Neuronal stem cell (in vitro differentiated cells): ENCODE data around the gene CSRNP2. TPM values are rescaled to one million over a fixed set of nuclear protein-coding genes. Genes with fewer than 3 reads are reported as not detected.
A peak's percentile ranks its signal among the peaks of the same experiment; 100 is the strongest.

ENCODE experiments used
- DNase-seq: peaks from one replicate; pipeline ENCODE4 v3.0.0-alpha.2; 2013; ENCODE audit warnings: low spot score
- H2AFZ ChIP-seq: one replicate; pipeline ENCODE4 v1.6.1; 2013; ENCODE audit warnings: mild to moderate bottlenecking, low read length, inconsistent platforms
- H2AK5ac ChIP-seq: 2 replicates; pipeline ENCODE4 v1.6.1; 2013; ENCODE audit warnings: low read depth, mild to moderate bottlenecking, inconsistent platforms, low read length, moderate library complexity, mixed read lengths
- H2BK120ac ChIP-seq: 2 replicates; pipeline ENCODE4 v1.6.1; 2013; ENCODE audit warnings: low read depth, mild to moderate bottlenecking, inconsistent platforms, low read length, moderate library complexity, mixed read lengths
- H2BK12ac ChIP-seq: one replicate; pipeline ENCODE4 v1.6.1; 2013; ENCODE audit warnings: low read length, inconsistent platforms
- H2BK15ac ChIP-seq: 2 replicates; pipeline ENCODE4 v1.6.1; 2013; ENCODE audit warnings: mild to moderate bottlenecking, low read length, inconsistent platforms, mixed read lengths
- H2BK5ac ChIP-seq: one replicate; pipeline ENCODE4 v1.6.1; 2013; ENCODE audit warnings: inconsistent platforms, mild to moderate bottlenecking, low read length, moderate library complexity
- H3K14ac ChIP-seq: one replicate; pipeline ENCODE4 v1.6.1; 2013; ENCODE audit warnings: low read length, inconsistent platforms
- H3K18ac ChIP-seq: 2 replicates; pipeline ENCODE4 v1.6.1; 2013; ENCODE audit warnings: low read length, inconsistent platforms
- H3K23ac ChIP-seq: 2 replicates; pipeline ENCODE4 v1.6.1; 2013; ENCODE audit warnings: low read depth, mild to moderate bottlenecking, mixed read lengths, low read length, inconsistent platforms; ENCODE audit not compliant: poor library complexity
- H3K27ac ChIP-seq: replicated peaks from 3 replicates; pipeline ENCODE4 v1.5.1; 2013; ENCODE audit warnings: low read length, inconsistent platforms
- H3K27me3 ChIP-seq, 3 experiments: 2 replicates each; pipeline ENCODE4 v1.6.1; 2013; ENCODE audit warnings: low read length in 3 of 3, mild to moderate bottlenecking in 2 of 3, inconsistent platforms in 1 of 3, low read depth in 1 of 3, mixed read lengths in 1 of 3, moderate library complexity in 1 of 3; ENCODE audit not compliant: control insufficient read depth in 3 of 3, insufficient read depth in 3 of 3
- H3K36me3 ChIP-seq, 2 donors: replicated peaks in 1 of 2; 2 replicates each; pipeline ENCODE4 v1.6.1; 2013; ENCODE audit warnings: low read length in 2 of 2; ENCODE audit not compliant: control insufficient read depth in 2 of 2, insufficient read depth in 2 of 2
- H3K4ac ChIP-seq: 2 replicates; pipeline ENCODE4 v1.6.1; 2013; ENCODE audit warnings: inconsistent platforms, mild to moderate bottlenecking, low read length, moderate library complexity
- H3K4me1 ChIP-seq, 2 donors: 1 replicate in 1 of 2; 2 replicates in 1 of 2; pipeline ENCODE4 v1.6.1; 2013; ENCODE audit warnings: low read length in 2 of 2, low read depth in 1 of 2; ENCODE audit not compliant: control insufficient read depth in 2 of 2, insufficient read depth in 1 of 2
- H3K4me2 ChIP-seq: one replicate; pipeline ENCODE4 v1.6.1; 2013; ENCODE audit warnings: mild to moderate bottlenecking, low read length, inconsistent platforms; ENCODE audit not compliant: insufficient read depth, poor library complexity, severe bottlenecking
- H3K4me3 ChIP-seq, 2 donors: 2 replicates each; pipeline ENCODE4 v1.5.1; 2013; ENCODE audit warnings: low read length in 2 of 2, mild to moderate bottlenecking in 2 of 2, inconsistent platforms in 1 of 2, moderate library complexity in 1 of 2
- H3K79me1 ChIP-seq: one replicate; pipeline ENCODE4 v1.6.1; 2013; ENCODE audit warnings: low read depth, mild to moderate bottlenecking, inconsistent platforms, low read length, moderate library complexity
- H3K9ac ChIP-seq: one replicate; pipeline ENCODE4 v1.6.1; 2013; ENCODE audit warnings: mild to moderate bottlenecking, low read depth, low read length, inconsistent platforms; ENCODE audit not compliant: poor library complexity
- H3K9me3 ChIP-seq, 2 donors: replicated peaks in 1 of 2; 2 replicates each; pipeline versions ENCODE3 to v1.6.1; 2013; ENCODE audit warnings: low read length in 2 of 2, mild to moderate bottlenecking in 2 of 2, inconsistent platforms in 1 of 2, low read depth in 1 of 2, mixed read lengths in 1 of 2, moderate library complexity in 1 of 2; ENCODE audit not compliant: control insufficient read depth in 2 of 2, insufficient read depth in 1 of 2
- H4K8ac ChIP-seq: one replicate; pipeline ENCODE4 v1.6.1; 2013; ENCODE audit warnings: low read depth, mild to moderate bottlenecking, inconsistent platforms, low read length, moderate library complexity
- H4K91ac ChIP-seq: one replicate; pipeline ENCODE4 v1.6.1; 2013; ENCODE audit warnings: low read length, low read depth, mild to moderate bottlenecking, inconsistent platforms; ENCODE audit not compliant: poor library complexity
- WGBS, 2 donors: extraction: QIAGEN DNeasy Blood & Tissue Kit; methylation state at CpG; one replicate each; pipeline ENCODE4 v1.1.7; 2013; ENCODE audit warnings: missing lambda C conversion rate in 2 of 2, mixed read lengths in 1 of 2; ENCODE audit not compliant: insufficient read length in 2 of 2, insufficient replicate concordance in 1 of 2; ENCODE audit errors: extremely low coverage in 2 of 2; 5-methylcytosine and 5-hydroxymethylcytosine counted together
- polyA plus RNA-seq, 2 experiments: library from polyadenylated mRNA; stranded (reverse); fragments of 200-250 nt; gene quantifications; one replicate each; pipeline ENCODE4 v1.2.3, GENCODE V29; 2013

CSRNP2 gene
- polyA plus RNA-seq (2013, experiment 1 of 2): 16.9 TPM
- 17.6 TPM for polyA plus RNA-seq (2013, experiment 2 of 2)

GRCh38 chr12:51083126-51083833 is at the start of gene CSRNP2:
Gene CSRNP2 (minus strand): TSS chr12:51083596. CDS start chr12:51076561, 7,035 bp downstream.
- H3K4me3 ChIP-seq: peak within 1 kb of the TSS; percentile 90
- peak; percentile 93 for DNase-seq
- H2BK120ac ChIP-seq: peak within 1 kb of the TSS; percentile 66
- H2AK5ac ChIP-seq: peak within 1 kb of the TSS; percentile 13
- peaks cover 0 to 1% of the 10 kb centered on the region in 2 donors for H3K4me1 ChIP-seq
- H3K36me3 ChIP-seq: peaks cover 0 to 11% of the 10 kb centered on the region in 2 donors
- H3K18ac ChIP-seq: peak within 1 kb of the TSS; percentile 98
- no peak within 1 kb of the TSS for H2BK12ac ChIP-seq
- H3K23ac ChIP-seq: peak within 1 kb of the TSS; percentile 99
- H3K9me3 ChIP-seq: no peaks in the 10 kb centered on the region
- H3K14ac ChIP-seq: peak within 1 kb of the TSS; percentile 86
- H4K8ac ChIP-seq: no peak within 1 kb of the TSS
- WGBS, 2 donors: no CpG with 5 or more reads among the region's 74 CpGs
- H3K9ac ChIP-seq: peak within 1 kb of the TSS; percentile 98
- H3K79me1 ChIP-seq: peaks cover 3% of the 10 kb centered on the region
- no peak within 1 kb of the TSS for H4K91ac ChIP-seq
- H2AFZ ChIP-seq: peak within 1 kb of the TSS; percentile 95
- H3K4ac ChIP-seq: no peak within 1 kb of the TSS
- H3K27ac ChIP-seq: peak within 1 kb of the TSS; percentile 93
- peak within 1 kb of the TSS; percentile 77 for H3K4me2 ChIP-seq
- no peaks in the 10 kb centered on the region for H3K27me3 ChIP-seq
- peak within 1 kb of the TSS; percentile 93 for H2BK5ac ChIP-seq
- H2BK15ac ChIP-seq: no peak within 1 kb of the TSS

- H3K9me3 ChIP-seq: no peaks in the 10 kb centered on the region
- no peaks in the 10 kb centered on the region for H3K79me1 ChIP-seq
- H3K18ac ChIP-seq: no peak overlapping the region
- H3K23ac ChIP-seq: no peak overlapping the region
- no peak overlapping the region for H3K4me2 ChIP-seq
- no peak overlapping the region for H3K9ac ChIP-seq
- no peak overlapping the region for H2BK120ac ChIP-seq
- no peak overlapping the region for H3K27ac ChIP-seq
- no peak overlapping the region for H2BK15ac ChIP-seq
- H4K91ac ChIP-seq: no peak overlapping the region
- H3K36me3 ChIP-seq: peaks cover 0 to 2% of the 10 kb centered on the region in 2 donors
- no CpG with 5 or more reads among the region's 5 CpGs for WGBS, 2 donors
- no peaks in the 10 kb centered on the region for H3K4me1 ChIP-seq
- DNase-seq: no peak
- no peaks in the 10 kb centered on the region for H3K27me3 ChIP-seq
- H3K4me3 ChIP-seq: no peak overlapping the region
- no peak overlapping the region for H3K4ac ChIP-seq
- no peak overlapping the region for H2BK12ac ChIP-seq
- H3K14ac ChIP-seq: no peak overlapping the region
- H4K8ac ChIP-seq: no peak overlapping the region
- H2BK5ac ChIP-seq: no peak overlapping the region
- no peak overlapping the region for H2AFZ ChIP-seq
- H2AK5ac ChIP-seq: no peak overlapping the region
These were observed 49.3 kb upstream of the CSRNP2 start for GRCh38 chr12:51132693-51133092.

GRCh38 chr12:51131745-51132521 is 48.5 kb upstream of the CSRNP2 start:
- H3K9ac ChIP-seq: no peak overlapping the region
- H4K8ac ChIP-seq: no peak overlapping the region
- H3K4ac ChIP-seq: no peak overlapping the region
- no peak overlapping the region for H3K14ac ChIP-seq
- H2BK12ac ChIP-seq: no peak overlapping the region
- H2AK5ac ChIP-seq: no peak overlapping the region
- no peak overlapping the region for H3K4me3 ChIP-seq
- H3K79me1 ChIP-seq: no peaks in the 10 kb centered on the region
- H2BK5ac ChIP-seq: no peak overlapping the region
- H3K23ac ChIP-seq: no peak overlapping the region
- no peak overlapping the region for H2BK15ac ChIP-seq
- no peaks in the 10 kb centered on the region for H3K27me3 ChIP-seq
- no peak overlapping the region for H3K27ac ChIP-seq
- H3K9me3 ChIP-seq: no peaks in the 10 kb centered on the region
- DNase-seq: no peak
- no peak overlapping the region for H2AFZ ChIP-seq
- no peak overlapping the region for H3K18ac ChIP-seq
- no CpG with 5 or more reads among the region's 5 CpGs for WGBS, 2 donors
- no peak overlapping the region for H4K91ac ChIP-seq
- no peaks in the 10 kb centered on the region for H3K4me1 ChIP-seq
- peaks cover 0 to 2% of the 10 kb centered on the region in 2 donors for H3K36me3 ChIP-seq
- H2BK120ac ChIP-seq: no peak overlapping the region
- H3K4me2 ChIP-seq: no peak overlapping the region

- no peak overlapping the region for H3K4me2 ChIP-seq
- no CpG with 5 or more reads among the region's 3 CpGs for WGBS, 2 donors
These were observed 45.5 kb upstream of the CSRNP2 start for GRCh38 chr12:51128919-51129318.

More at GRCh38 chr12:51128919-51129318, 45.5 kb upstream of the CSRNP2 start:
- Histone ChIP-seq H2AK5ac (no peak overlapping the region), H3K27ac (no peak overlapping the region), H3K27me3 (no peaks in the 10 kb centered on the region), H3K4me1 (no peaks in the 10 kb centered on the region), H3K14ac (no peak overlapping the region), H3K79me1 (no peaks in the 10 kb centered on the region), H2BK120ac (no peak overlapping the region), H2BK15ac (no peak overlapping the region), H2BK12ac (no peak overlapping the region), H3K23ac (no peak overlapping the region), H3K18ac (no peak overlapping the region), H3K9ac (no peak overlapping the region), H4K91ac (no peak overlapping the region), H3K4ac (no peak overlapping the region), H3K36me3 (peaks cover 2 to 13% of the 10 kb centered on the region in 2 donors), H4K8ac (no peak overlapping the region), H2BK5ac (no peak overlapping the region), H3K9me3 (no peaks in the 10 kb centered on the region), H3K4me3 (no peak overlapping the region), H2AFZ (no peak overlapping the region)
- no peak for DNase-seq
